Suppressor macrophage treated with lipopolysaccharide for 1 hour (primary cell): ENCODE measurements around the gene BTBD9.
"Not testable (repeated sequence)": the region's sequence is repeated elsewhere in the genome, so short reads cannot be mapped to it uniquely, and the experiment has no call there.

Experiments used
- DNase-seq, 3 donors: peaks; one replicate each; pipeline ENCODE4 v3.0.0-alpha.2; 2020 to 2022

Gene BTBD9

DNA sequence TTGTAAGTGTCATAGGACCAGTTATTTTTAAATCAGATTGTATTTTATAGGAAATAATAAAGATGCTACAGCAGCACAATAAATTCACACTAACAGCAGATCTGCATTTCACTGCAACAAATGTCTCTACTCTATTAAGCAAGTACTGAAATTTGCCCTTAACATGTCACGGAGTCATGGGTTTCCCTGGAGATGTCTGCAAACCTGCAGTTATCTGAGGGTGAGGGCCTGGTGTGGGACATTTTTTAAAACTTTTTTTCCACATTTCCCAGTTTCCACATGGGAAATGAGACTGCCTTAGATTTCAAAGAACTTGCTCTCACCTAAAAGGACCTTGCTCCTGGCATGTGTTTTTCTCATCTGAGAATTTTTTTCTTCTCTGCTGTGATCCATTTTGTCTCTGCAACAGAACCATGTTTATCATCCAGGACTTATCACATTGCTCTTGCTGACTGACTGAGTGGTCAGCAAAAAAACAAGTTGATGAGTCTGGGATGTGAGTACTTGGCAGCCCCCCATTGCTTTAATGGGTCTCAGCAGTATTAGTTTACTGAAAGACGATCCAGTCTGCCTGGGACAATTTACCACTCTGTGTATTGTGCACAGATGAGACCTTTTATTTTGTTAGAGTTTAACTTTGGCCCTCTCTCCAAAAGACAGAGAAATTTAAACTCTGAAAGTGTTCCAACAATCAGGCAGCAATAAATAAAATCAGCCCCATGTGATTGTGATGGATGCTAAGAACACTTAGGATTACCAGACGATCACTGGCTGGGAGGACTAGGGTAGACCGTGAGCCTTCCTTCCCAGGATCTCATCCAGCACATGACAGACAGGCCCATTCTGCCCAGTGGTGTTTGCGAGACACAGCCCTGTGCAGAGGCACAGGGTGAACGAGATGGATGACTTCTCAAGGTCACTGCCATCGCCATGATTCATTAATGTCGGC is 268.8 kb downstream of the BTBD9 start:
- no peak for DNase-seq

DNA sequence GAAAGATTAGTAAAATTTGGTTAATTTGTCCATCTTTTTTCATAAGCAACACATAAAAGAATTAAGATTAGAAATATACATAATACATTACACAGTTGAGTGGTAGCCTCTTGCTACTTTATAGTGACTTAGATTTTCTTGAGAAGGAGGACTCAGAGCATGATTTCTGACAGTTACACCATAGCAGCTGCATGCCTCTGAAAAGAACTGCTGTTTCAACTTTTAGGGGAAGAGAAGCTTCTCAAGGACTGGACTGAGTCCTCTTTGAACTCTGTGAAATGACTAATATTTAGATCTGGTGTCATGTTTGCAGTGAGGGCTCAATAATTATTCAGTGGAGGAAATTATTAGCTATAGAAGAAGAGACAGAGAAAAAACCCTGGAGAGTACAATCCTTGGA is 272.5 kb downstream of the BTBD9 start:
- peak in 1 of 3 donors; percentile 8 for DNase-seq

DNA sequence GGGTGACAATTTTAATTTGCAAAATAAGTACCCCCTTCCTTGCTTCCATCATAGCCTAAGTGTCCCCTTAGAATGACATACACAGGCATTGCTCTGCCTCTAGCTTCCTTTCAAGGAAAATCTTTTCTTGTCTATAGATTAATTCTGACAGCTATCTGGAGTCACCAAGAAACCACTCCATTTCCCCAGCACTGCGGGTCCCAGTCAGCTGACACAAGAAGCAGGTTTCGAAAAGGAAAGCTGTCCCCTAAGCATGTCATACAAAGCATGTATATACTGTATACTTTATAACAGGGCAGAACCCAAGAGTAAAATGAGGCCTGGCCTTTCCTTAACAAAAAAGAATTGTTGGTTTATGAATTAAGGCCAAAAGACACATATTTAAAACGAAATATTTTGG is 273.5 kb downstream of the BTBD9 start:
- DNase-seq, result no peak

DNA sequence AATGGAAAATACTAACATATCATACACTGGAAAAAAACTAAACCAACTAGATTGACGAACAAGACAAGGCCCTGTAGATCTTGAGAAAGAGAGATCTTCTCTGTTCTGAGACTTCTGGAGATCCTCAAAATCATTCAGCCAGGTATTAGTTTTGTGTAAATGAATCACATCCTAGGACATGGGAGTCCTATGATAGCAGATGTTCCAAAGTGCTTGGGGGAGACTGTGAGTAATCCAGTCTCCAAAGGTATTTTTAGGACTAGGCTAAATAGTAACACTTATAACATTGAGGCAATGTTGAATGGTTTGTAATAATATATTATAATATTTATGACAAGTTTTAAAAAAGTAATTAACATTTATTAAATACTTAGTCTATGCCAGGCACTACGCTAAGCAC is 275.0 kb downstream of the BTBD9 start:
- no peak for DNase-seq

DNA sequence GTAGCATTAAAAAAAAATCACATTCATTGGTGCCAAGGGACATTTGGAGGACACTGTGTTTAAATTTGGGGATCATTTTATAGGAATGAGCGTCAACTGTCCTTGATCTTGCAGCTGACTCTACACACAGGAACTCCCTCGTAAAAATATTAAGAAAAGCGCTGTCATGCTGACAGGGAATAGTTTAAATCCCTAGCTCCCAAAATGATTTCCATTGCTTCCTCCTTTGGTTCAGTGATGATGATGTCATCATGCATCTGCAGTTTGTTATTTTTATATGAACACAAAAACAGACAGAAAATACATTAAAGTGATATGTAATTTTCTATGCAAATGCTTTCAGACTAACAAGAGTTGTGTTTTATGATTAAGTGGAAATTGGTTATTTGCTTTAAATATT is 275.6 kb downstream of the BTBD9 start:
- no peak for DNase-seq

DNA sequence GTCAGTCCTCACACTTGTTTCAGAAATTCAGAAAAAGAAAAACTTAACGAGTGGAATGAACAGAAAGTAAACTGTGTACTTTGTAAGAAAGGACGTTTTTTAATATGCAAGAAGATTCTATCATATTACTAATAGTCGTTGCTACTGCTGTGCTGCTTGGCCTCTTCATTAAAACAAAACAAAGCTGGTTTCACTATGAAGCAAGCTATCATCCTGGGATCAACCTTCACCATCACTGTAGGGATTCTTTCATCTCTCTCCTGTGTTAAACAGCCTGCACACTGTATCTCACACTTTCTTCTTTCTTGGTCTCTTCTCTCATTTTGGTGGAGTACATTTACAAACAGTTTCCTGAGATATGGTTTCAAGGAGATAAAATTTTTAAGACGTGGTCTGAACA is 284.2 kb downstream of the BTBD9 start:
- DNase-seq, result no peak

DNA sequence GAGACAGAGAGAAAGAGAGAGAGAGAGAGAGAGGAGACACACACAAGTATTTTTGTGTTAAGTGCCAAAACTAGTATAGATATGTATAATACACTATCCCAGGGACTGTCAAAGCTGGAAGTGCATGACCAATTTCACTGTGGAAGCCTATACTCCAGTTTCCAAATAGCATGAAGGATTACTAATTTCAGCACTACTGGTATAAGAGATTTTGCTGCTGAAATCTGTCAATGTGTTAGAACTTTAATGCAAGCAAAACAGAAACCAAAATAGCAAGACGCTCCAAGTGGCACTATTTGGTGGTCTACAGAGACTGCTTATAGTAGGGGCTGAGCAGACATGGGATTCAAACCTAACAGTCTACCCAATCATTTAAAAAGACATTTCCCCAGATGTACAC is 284.8 kb downstream of the BTBD9 start:
- DNase-seq, result no peak

DNA sequence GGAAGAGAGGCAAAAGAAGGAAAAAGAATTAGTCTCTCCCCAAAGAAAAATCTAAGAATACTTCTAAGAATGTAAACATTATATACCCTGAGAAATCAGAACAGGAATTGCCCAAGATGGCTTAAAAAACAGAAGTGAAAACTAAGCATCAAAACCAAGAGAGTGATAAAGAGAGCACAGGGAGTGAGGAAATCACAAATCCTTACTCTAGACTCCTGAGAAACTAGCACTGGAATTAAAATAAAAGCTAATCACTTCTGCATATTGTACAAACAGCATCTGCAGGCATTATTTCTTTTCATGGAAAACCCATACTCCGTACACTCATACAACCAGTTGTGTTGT is 285.7 kb downstream of the BTBD9 start:
- peak; percentile 6 to 31 (median 27) for DNase-seq

DNA sequence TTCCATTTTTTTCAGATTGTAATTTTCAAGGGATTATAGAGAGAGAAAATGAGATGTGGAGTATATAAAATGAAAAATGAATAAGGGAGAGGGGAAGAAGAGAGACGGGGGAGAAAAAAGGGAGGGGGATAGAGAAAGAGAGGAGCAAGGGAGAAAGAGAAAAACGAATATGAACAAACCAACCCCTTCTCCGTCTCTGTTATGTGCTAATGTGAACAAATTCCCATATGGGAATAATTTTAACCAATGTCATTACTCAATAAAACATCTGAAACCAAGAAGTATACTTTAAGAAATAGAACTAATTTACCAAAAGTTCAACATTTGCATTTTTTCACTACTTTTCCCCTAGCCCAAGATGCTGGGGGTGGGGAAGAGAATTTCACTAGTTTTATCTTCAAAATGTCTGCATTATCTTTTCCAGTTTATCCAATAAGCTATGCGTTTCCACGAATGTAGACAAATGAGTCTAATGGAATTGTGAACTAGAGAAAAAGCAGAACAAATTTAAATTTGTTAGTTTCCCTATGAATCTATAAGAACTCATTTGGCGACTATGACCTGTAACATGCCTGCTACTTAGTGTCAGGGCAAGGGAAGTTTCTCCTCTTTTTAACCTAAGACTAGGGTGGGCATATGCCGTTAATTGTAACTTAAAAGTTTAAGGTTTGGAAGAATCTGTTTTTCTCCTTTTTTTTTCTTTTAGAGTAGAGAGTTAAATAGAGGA is 286.3 kb downstream of the BTBD9 start:
- DNase-seq, result peak in 1 of 3 donors; percentile 8

DNA sequence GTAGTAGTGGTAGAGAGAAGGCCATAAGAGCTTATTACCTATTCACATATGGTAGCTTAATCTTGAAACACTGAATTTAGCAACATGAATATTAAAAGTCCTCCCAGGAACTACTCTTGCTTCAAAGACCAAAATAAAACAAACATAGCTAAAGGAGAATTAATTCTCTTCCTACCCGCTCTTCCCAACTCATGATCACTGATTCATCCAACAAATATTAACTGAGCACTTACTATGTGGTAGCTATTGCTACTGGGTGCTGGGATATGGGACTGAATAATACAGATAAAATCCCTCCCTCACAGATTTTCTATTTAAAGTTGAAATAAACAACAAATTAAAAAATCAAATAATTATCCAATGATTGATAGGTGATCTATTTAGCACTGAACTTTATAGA is 287.1 kb downstream of the BTBD9 start:
- DNase-seq, result no peak

DNA sequence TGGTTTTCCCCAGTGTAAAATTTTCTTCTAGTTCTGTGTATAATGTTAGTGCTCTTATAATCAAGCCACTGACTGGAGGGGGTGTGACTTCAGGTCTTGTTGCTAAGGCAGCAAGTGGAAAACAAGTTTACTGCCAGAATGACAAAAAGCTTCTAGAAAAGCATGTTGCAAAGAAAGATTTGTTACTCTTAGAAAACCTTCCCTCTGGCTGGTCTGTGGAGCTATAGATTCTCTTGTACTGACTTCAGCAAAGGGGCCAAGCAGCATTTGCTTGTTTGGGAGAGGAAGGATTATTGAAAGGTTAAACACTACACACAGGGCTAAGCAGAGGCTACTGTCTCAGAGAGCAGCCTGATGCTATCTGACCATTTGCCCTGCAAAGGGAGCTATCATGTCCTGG is 288.8 kb downstream of the BTBD9 start:
- no peak for DNase-seq

DNA sequence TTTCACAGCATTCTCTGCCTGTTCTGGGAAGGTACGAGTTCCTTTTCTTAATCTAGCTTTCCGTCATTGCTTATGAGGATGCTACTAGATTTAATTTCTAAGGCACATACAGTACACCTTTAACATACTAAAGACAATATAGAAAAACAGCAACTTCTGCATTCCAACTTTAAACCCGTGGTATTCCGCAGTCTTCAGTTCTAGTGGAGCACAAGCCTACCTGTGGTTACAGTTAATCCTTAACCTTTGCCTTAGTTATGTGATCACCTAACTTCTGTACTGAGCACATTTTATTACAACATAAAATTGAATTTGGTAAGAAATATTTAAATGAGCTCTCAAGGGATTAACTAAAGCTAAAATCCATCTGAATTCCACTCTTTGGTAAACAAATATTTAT is 289.5 kb downstream of the BTBD9 start:
- DNase-seq, result no peak

DNA sequence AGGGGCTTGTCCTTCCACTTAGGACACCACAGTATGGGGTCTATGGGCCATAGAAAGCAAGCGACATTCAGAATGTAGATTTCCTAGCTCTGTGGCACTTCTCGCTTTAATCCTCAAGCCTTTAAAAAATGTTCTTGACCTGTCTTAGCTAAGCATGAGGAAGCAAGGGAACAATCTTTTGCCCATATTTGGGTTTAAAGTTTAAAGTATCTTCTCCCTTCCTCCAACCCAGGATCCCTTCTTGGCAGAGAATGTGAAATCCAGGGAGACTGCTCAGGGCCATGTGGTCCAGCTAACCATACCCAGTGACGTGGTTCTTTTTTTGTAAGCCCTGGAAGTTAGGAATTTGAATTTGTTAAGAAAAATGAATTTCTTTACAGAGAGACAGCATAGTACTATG is 289.9 kb downstream of the BTBD9 start:
- DNase-seq, result no peak

DNA sequence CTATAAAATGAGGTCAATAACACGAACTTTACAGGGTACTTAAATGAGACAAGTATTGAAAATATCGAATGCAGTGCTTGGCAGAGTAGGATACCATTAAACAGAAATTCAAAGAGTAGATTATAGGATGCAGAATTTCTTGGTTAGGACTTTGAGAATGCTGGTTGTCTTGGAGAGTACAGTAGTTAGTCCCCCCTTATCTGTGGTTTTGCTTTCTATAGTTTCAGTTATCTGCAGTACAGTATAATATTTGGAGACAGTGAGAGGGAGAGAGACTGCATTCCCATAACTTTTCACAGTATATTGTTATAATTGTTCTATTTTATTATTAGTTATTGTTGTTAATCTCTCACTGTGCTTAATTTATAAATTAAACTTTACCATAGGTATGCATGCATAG is 290.5 kb downstream of the BTBD9 start:
- no peak for DNase-seq

DNA sequence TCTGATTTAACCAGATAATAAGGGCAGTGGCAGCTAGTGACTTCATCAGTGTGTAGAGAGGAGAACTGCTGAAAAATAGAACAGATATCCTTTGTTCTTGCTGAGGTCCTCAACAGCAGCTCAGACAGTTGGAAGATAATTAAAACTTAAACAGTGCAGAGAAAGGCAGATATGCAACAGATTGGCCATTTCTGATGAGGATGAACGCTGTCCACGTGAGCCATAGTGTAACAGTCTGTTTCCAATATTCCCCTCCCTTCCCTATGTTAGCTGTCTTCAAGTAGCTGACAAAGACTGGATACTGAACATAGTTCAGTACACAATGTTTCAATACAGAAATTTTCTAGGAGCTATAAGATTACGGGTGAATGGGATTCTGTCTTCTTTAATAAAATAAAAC is 291.4 kb downstream of the BTBD9 start:
- no peak for DNase-seq

DNA sequence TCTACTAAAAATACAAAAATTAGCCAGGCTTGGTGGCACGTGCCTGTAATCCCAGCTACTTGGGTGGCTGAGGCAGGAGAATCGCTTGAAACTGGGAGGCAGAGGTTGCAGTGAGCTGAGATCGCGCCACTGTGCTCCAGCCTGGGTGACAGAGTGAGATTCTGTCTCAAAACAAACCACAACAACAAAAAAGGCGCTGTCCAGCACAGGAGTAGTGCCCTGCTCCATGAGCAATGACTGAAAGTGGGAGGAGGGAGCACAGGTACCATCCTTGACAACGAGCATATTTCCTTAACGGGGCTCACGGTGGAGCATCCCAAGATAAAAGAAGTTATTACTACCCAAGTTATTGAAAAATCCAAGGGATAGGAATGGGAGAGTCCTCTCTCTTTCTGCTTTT is 291.9 kb downstream of the BTBD9 start:
- not testable (repeated sequence) for DNase-seq

DNA sequence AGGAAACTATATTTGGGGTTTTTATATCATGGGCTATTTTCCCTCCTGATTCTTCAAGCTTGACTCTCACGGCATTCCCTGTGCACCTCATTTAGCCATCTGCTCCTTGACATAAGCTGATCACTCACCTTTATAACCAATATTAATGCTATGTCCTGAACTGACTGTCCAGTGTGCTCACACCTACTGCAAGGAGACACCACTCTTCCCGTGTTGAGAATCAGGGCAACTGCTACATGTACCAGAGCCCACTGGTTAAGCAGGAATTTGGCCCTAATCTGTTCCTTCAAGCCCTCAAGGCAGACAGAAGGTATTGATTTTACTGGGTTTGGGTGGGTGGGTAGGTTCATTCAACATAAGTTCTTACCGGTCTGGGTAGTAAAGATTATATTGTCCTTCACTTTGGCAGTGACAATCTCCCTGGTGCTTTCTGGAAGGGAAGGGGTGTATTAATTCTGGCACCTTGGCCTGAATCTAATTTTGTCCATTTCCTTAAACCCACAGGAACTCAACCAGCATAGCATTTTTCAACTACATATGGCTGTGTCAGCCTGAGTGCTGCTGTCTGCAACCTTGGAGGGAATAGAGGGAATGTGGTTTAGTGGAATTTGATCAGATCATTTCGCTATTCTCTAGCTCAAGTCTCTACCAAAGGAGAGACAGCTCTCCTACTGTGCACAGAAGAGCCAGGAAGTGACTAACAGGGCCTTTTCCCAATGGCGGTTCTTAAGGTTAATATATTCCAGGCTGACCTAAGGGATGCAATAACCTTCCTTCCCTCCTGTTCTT is 293.2 kb downstream of the BTBD9 start:
- no peak for DNase-seq

DNA sequence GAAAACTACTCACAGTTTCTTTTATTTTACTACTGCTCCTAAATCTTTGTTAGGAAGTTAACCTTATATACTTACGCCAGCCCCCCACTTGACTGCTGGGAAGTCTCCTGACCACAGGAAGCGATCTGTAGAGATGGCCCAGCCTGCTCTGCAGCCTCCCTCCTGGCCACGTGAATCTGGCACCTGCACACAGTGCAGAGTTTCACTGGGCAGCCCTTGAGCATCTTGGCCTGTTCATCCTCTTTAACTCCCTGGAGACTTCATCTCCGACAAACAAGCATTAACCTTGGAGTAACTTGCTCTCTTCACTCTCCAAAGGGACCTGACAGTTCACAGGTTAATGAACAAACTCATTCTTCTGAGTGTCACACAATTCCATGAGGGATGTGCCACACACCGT is 294.1 kb downstream of the BTBD9 start:
- no peak for DNase-seq

DNA sequence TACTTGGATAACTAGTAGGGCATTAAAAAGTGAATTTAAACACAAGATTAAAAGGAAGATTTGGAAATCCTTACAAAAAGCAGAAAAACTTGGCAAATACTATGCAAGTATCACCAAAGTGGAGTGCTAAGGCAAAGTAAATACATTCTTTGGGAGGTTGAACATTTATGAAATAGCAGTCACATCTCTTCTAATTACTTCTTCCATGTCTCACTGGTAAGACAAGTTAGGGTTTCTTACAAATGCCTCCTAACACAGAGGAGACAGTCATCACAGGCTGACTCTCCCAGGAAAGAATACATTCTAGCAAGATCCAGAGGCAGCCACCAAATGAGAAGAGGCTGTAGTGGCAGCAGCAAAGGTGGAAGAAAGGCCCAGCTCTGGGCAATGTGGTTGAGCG is 298.2 kb downstream of the BTBD9 start:
- DNase-seq, result no peak

DNA sequence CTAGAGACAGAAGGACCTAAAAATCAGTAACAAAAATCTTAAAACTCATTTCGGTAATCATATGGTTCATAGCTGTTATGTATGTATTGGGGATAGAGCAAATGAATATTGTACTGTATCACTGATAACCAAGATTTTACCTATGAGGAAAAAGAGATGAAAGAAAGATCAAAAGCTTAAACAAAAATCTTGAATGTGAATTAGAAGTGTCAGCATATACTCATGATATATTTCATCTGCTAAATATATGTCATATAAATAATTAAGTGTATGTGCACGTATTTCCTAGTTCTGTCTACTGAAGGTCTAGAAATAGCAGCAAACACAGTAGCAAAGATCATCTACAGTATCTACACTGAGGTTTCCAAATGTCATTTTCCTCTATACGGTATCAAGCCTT is 299.8 kb downstream of the BTBD9 start:
- DNase-seq, result no peak

DNA sequence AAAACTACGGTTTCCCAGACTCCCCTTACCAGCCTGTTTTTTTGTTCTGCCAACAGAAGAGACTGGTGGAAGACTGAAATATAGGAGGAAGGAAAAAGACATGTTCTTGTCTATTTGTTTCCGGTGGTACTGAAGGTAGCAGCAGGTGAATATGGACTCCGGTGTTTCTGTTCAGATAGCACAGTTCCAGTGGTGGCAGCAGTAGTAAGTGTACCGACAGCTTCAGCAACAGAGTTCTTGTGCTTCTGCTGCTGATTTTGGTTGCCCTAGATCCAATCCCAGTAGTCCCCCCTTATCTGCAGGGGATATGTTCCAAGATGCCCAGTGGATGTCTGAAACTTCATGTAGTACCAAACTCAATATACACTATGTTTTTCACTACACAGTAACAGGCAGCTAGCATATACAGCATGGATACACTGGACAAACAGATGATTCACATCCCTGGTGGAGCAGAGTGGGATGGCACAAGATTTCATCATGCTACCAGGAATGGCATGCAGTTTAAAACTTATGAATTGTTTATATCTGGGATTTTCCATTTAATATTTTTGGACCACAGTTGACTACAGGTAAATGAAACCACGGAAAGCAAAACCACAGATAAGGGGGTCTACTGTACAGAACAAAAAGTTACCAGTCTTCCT is 301.8 kb downstream of the BTBD9 start:
- no peak for DNase-seq

DNA sequence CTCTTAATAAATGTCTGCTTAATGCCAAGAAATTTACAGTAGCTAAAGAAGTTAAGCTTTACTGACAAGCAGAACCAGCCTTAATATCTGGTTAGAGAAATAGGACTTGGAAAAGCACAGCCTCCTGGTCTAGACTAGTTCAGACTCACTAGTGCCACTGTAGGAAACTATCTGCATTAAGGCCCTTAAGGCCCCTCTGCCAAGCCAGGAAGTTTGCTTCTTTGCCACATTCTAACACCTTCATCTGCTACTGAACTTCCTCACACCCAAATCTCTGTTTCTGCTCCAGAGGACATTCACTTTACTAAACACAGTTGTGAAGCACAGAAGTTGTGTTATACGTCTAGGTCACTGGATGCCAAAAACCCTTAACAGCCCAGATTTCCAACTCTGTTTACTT is 302.8 kb downstream of the BTBD9 start:
- no peak for DNase-seq

DNA sequence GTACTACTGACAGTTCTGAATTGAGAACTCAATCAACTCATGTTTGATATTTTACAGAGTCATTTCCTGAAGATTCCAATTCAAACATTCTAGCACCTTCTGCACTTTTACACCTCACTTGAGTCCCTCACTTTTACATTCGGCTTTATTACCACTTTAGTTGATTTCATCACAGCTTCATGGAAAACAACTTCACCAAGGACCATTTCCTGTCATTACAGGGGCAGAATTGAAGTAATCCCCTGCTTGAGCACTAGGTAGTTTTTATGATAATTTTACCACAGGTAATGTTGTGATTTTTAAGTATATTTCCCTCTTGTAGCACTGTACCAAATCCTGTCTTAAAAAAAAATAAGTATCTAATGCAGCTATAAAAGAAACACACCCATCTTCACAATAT is 312.9 kb downstream of the BTBD9 start:
- no peak for DNase-seq
